ENCODE measurements around the gene SH3GL3.

DNA sequence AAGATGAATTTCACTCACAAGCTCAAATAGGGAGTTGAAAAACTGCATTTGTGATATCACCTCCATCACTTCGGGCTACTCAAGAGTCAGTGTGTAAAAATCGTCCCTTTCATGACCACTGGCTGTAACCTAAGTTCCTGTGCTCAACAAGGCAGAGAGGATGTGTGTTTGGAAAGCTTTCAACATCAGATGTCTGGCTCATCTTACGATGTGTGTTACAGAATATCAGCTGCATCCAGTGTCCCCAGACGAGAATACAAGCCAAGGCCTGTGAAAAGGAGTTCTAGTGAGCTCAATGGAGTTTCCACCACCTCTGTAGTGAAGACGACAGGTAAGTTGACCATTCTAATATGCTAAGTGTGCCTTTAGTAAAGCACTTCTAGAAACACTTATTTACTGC, 141.3 kb downstream of the SH3GL3 start:
- no peak for TF ChIP-seq POLR2AphosphoS5 (IDR thresholded peaks at IDR 0.05; ENCODE audit: low read depth, low read length)
- TF ChIP-seq POLR2A (IDR thresholded peaks at IDR 0.05; ENCODE audit: low read depth, low read length) = no peak
- no peak for TF ChIP-seq TAF1 (IDR thresholded peaks at IDR 0.05; ENCODE audit: low read depth, low read length)
